C1 segment of cervical spinal cord (tissue), 14 donors: ENCODE data around the gene HSPB8.

ENCODE experiments used
- DNase-seq, 14 donors: peaks; one replicate each; lab custom pipeline; 2025; lab: John Stamatoyannopoulos, UW

The HSPB8 gene

DNA sequence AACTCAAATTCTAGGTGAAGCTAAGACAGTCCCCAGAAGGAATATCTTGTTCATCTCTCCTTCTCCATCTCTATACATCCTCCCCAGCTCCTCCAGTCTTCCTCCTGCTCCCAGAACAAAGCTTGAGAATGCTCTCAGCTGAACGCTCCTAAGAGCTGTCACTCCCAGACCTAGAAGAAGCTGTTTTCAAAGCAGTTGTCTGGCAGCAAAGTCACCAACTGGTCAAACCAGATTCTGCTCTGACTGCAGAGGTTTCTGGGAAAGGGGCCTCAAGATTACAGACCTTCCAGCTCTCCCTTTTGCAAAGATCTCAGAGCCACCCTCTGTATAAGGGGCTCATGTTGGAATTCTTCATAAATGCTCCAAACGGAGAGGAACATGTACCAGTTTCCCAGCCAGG is 9.6 kb upstream of the HSPB8 start:
- no peak for DNase-seq

DNA sequence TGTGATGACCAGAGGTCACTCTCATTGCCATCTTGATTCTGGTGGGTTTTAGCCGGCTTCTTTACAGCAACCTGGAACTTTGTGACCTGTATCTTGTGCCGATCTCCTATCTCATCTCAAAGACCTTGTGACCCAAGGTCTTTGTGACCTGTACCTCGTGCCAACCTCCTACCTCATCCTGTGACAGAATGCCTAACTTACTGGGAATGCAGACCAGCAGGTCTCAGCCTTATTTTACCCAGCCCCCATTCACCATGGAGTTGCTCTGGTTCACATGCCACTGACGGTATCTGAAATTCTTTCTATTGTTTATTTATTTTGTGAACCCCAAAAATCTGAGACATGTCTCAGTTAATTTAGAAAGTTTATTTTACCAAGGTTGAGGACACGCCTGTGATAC is 7.4 kb upstream of the HSPB8 start:
- no peak for DNase-seq

DNA sequence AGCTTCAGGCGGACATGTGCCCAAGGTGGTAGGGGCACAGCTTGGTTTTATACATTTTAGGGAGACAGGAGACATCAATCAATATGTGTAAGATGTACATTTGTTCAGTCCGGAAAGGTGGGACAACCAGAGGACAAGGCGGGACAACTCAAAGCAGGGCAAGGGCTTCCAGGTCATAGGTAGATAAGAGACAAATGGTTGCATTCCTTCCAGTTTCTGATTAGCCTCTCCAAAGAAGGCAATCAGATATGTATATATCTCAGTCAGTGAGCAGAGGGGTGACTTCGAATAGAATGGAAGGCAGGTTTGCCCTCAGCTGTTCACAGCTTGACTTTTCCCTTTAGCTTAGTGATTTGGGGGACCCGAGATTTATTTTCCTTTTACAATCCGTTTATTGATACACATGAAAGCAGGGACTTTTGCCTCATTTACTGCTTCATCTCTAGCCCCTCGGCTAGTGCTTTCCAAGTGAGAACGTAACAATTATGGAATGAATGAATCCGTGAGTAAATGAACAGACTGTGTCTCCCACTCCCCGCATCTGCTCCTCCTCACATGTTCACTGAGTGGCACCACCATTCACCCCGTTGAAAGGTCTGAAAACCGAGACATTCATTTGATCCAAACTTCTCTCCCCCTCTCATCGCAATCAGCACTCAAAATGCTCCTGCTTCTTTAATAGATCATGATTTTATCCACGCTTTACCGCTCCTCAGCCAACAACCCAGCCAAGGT is 6.9 kb upstream of the HSPB8 start:
- no peak for DNase-seq

DNA sequence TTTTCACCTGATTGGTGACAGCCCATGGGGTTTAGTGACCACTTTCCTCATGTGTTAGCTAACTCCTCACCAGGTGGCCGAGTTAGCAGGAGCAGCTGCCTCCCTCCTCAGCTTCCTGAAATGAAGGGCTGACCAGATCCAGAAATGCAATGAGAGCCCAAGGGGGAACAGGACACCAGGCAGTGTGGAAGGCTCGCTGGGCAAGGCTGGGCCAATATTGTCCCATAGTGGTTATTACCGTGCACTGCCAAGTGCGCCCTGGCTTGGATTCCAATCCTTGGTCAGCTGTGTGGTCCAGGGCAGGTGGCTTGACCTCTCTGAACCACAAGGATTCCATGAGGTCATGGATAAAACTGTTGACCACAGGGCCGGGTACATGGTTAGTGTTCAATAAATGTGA is 3.6 kb upstream of the HSPB8 start:
- no peak for DNase-seq

DNA sequence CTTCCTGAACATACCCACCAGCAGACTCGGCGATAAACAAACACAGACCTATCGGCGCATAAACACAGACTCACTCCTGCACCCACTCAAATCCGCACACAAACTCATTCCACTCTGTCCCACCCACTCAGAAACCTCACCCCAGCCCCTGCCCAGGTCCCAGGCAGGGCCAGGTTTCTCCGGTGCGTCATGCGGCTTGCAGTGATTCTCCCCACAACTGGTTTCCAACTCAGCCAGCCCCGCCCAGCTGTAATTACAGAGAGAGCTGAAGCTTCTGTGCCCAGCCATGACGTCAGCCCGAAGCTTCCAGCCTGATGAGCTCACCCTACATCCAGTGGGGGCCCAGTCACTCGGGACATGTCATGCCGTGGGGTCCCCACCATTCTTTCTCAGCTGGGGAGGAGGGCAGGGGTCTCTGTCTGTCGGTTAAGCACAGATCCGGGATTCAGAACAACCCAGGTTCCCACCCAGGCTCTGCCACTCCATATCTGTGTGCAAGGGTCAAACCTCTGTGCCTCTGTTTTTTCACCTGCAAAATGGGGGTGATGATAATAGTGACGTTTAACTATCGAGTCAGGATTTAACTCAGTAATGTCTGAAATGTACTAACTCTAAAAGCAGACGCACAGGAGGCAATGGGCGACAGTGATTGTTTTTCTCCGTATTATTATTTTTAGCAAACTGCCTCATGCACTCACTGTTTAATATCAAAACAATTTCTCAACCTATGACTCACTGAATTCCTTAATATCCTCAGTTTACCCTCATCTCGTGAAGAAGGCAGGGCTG is 2.3 kb upstream of the HSPB8 start:
- peak in 9 of 14 donors; percentile 21 to 76 (median 48) for DNase-seq

DNA sequence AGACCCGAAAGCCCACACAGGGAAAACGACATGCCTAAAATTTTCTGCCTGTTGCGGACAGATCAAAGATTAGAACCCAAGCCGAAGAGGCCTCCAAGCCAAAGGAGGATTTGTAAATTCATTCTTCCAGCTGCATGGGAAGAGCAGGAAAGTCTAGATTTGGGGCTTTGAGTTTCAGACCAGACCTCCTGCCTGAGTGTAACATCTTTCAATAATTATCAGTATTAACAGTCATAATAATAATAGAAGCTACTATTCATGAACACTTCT is 1.7 kb upstream of the HSPB8 start:
- no peak for DNase-seq

DNA sequence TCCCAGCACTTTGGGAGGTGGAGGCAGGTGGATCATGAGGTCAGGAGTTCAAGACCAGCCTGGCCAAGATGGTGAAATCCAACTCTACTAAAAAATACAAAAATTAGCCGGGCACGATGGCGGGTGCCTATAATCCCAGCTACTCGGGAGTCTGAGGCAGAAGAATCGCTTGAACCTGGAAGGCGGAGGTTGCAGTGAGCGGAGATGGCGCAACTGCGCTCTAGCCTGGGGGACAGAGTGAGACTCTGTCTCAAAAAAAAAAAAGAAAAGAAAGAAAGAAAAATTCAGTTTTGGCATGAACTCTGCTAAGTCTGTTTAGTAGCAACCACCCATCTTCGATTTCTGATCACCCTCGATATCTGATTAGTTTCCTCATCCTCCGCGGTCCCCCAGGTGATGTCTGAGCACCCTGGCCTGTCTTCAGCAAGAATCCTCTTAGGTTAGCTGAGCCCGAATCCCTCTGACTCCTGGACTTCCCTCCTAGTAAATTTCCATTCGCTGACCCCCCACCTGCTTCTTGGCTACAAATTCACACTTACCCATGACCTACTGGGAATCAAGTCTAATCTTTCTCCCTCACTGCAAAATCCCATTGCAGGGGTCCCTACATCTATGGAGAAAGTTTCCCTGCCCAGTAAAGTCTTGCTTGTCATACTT is 879 bp upstream of the HSPB8 start:
- no peak for DNase-seq

DNA sequence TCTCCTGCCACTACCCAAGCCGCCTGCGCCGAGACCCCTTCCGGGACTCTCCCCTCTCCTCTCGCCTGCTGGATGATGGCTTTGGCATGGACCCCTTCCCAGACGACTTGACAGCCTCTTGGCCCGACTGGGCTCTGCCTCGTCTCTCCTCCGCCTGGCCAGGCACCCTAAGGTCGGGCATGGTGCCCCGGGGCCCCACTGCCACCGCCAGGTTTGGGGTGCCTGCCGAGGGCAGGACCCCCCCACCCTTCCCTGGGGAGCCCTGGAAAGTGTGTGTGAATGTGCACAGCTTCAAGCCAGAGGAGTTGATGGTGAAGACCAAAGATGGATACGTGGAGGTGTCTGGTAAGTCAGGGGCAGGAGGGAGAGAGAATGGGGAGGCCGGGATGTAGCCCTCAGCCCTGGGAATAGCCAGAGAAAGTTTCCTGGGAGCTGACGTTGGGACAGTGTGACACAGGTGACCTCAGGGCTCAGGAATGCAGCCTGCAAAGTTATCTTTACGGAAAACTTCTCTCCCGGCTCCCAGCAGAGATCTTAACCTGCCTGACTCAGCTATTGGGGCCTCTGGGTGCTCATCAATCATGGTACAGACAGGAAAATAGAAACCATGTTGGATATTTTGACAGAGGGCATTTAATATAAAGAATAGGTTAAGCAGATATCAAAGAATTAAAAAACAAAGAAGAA is 747 bp downstream of the HSPB8 start:
- peak in 1 of 14 donors; percentile 47 for DNase-seq

DNA sequence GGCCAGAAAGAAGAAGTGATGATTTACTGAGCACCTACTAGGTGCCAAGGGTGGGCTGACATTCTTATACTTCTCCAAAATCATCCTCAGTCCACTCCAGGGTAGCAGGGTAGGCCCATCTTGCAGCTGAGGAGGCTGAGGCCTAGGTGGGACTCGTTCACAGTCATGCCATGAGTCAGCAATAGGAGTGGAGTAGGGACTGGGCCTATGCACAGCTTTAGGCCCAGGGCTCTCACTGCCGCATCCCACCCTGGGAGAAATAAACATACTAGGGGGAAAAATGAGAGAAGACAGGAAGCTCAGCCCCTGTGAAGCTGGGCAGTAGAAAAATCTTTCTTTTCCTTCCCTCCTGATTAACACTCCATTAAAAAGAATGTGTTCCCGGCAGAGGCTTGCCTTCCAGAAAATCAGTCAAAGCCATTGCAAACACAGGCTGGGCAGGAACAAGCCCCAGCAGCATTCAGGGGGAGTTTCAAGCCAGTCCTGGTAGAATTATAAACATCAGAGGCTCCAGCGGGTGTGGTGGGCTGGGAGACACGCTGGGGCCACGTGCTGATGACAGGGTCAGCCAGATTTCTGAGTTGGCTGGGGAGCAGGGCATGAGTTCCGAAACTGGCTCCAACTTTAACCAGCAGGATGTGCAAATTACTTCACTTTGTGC is 1.8 kb downstream of the HSPB8 start:
- peak in 4 of 14 donors; percentile 17 to 36 (median 26) for DNase-seq

DNA sequence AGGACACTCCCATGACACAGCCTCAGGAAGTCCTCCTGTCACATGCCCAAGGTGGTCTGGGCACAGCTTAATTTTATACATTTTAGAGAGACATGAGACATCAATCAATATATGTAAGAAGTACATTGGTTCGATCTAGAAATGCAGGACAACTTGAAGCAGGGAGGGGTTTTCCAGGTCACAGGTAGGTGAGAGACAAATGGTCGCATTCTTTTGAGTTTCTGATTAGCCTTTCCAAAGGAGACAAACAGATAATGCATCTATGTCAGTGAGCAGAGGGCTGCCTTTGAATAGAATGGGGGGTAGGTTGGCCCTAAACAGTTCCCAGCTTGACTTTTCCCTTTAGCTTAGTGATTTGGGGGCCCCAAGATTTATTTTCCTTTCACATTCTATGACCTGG is 2.5 kb downstream of the HSPB8 start:
- no peak for DNase-seq

DNA sequence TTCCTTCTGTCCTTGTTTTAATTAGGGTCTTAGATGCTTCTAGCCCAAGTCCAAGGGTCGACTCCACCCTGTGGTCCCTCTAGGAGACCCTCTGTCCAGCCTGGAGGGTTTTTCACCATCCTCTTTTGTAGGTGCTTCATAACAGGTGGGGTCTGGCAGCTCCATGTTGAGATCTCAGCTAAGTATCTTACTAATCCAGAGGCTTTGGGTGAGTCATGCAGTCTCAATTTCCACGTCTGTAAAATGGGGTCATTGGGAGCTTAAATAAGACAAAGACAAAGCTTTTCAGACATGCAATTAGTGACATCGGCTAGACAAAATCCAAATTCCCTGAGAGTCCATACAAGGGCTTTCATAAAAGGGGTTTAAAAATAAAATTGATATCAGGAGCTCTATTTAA is 3.2 kb downstream of the HSPB8 start:
- no peak for DNase-seq

DNA sequence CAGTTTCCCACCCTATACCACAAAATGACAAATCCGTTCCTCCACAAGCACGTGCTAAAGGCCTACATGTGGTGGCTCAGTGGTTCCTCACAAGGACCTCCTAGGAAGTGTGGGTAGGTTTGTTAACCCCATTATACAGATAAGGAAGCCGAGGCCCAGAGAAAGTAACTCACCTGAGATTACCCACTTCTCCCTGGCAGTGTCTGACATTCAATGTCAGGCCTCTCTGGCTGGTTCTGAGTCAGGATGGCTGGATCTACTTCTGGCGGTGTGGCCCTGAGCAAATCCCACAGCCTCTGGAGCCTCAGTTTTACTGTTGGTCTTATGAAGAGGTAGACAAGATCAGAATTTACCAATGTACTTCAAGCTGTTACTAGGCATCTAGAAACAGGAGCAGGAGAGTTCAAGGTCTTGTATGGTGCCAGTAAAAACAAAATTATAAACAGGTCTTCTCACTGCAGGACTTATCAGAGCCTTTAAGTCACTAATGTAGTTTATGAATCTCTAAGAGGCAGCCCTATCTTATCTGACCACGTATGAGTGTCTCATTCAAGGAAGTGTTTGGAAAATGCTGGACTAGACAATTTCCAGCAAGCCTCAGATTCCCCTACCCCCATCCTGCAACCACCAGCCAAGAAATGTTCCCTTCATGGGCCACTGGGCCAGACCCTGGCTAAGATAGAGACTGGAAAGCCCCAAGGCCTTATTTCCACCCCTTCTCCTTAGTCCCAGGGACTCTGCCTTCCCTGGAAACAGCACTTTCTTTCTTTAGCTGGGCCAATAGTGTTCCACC is 4.2 kb downstream of the HSPB8 start:
- DNase-seq: peak in 6 of 14 donors; percentile 18 to 46 (median 30)

DNA sequence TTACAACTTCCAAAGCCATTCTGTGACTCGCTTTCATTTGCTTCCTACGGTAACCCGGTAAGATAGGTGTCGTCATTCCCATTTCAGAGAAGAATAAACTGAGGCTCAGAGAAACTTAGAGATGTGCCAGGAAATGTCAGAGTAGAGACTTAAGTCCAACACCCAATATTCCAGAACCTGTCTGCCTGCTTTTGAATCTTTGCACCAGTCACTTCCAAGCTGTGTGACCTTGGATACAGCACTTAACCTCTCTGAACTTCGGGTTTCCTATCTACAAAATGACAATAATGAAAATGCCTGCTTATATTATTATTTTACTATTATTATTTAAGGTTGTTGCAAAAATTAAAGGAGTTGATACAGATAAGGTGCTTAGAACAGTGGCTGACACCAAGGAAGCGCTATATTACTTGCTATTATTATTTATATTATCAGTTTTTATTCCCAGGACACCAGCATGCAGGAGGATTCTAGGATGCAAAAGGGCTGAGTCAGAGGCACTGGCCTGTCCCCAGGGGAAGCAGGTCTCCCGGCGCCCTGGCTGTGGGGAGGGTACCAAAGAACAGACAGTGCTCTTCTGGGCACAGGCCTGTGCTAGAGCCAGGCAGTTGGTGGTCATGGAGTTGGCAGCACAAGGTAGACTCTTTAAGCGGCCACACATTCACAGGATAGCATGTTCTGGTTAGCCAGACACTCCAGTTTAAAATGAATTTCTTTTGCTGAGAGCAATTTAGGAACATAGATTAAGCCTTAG is 5.4 kb downstream of the HSPB8 start:
- peak in 6 of 14 donors; percentile 9 to 75 (median 38) for DNase-seq

DNA sequence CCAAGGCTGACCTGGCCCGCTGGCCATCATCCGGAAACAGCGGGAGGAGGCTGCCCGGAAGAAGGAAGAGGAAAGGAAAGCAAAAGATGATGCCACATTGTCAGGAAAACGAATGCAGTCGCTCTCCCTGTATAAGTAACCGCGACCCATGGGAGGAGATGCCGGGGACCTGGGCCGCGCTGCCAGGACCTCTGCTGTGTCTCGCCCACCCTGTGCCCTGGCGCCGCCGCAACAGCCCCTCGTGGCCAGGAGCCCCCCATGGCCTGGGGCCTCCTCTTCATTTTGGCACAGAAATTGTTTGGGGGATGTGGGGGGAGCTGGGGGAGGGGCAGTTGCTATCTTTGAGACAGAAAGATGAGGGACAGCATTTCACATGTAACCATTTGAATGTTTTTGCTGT is 16.5 kb downstream of the HSPB8 start:
- DNase-seq: no peak

DNA sequence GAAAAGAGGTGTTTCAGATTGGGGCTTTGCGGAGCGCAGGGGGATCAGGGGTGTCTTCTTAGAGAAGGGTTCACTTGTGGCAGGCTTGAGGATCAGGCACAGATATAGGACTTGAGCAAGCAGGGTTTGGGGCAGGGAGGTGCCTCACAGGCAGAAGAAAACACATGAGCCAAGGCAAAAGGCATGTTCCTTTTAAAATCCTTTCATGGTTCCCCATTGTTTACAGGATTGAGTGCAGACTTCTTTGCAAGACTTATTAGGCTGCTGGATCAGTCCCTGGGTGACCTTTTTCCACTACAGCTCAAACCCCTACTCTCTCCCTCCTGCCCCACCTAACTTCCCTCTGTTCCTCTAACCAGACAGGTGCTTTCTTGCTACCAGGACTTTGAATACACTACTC is 19.7 kb downstream of the HSPB8 start:
- no peak for DNase-seq

DNA sequence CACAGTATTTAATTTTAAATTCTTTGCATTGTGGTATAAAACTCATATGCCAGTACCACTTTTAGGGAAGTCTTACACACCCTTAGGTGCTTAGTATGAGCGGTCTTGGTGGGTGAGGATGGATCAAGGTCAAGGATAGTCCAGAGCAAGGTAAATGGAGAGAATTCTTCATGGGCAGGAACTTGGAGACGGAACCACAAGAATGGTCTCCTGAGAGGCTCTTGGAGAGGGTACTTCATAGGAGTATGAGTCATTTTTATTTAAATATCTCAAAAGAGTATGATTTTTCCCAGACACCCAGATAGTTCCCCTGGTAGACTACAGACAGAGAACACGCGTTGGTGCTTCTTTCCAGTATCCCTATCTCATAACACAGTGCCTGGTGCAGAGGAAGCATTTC is 21.9 kb downstream of the HSPB8 start:
- no peak for DNase-seq

DNA sequence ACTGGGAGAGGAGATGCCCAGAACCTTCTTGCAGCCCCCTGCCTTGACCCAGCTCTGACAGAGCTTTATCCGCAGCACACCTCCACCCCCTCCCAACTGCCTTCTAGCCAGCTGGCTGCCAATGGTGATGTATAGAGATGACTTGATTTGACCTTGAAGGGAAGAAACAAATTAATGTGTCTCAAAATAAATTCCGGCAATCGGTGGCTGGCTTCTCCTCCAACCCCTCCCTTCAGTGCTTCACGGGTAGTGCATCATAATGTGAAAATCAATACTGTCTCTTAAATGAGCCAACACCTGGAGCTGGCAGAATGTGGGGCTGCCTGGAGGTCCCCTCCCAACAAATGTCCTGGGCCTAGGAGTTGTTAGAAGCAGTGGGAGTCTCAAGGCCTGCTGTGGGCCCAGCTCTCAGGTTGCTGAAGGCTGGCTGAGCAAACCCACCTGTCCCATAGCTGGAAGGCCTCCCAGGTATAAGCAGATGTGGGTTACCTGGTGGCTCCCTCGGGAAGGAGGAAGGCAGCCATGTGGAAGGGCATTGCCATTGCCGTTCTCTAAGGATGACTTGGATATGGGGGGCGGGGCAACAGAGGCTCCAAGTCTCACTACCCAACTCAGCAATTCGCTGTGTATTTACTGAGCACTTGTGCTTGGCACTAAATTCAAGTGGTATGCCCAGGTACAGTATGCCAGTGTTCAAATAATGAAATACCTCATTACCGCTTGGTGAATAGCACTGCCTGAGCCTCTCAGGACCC is 23.2 kb downstream of the HSPB8 start:
- DNase-seq: no peak

DNA sequence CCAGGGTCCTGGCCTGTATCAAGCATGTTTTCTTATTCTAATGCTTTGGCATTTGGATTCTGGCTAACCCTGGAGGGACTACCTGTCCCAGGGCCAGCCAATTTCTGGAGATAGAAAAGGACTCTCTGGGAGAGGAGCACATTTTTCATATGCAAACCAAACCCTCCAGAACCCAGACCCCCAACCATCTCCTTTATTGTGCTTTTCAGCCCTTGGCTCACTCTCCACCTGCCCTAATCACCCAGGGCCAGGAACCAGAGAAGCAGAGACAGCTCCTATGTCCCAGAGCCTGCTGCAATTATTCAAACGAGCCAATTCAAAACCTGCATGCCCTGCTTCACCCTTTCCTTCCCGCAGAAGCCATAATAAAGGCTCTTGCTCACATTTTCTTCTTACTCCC is 23.8 kb downstream of the HSPB8 start:
- no peak for DNase-seq

DNA sequence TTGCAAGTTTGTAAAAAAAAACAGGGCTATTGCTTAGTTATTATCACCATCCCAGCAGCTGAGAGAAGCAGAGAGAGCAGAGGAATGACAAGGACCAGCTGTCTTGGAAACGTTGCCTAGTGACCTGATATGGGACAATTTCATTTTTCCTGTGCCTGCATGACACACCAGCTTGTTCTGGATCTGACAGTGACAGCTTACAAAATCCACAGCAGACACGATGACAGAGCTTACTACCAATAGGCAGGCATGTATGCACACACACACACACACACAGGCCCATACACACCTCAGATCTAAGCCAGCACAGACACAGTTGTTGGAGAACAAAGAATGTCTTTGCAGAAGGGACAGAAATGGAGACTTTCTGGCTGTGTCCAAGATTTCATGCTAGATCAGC is 25.4 kb downstream of the HSPB8 start:
- DNase-seq: no peak
